ENCODE measurements around the gene PSME4.
"Not testable (repeated sequence)": the region's sequence is repeated elsewhere in the genome, so short reads cannot be mapped to it uniquely, and the experiment has no call there.

PSME4 gene

DNA sequence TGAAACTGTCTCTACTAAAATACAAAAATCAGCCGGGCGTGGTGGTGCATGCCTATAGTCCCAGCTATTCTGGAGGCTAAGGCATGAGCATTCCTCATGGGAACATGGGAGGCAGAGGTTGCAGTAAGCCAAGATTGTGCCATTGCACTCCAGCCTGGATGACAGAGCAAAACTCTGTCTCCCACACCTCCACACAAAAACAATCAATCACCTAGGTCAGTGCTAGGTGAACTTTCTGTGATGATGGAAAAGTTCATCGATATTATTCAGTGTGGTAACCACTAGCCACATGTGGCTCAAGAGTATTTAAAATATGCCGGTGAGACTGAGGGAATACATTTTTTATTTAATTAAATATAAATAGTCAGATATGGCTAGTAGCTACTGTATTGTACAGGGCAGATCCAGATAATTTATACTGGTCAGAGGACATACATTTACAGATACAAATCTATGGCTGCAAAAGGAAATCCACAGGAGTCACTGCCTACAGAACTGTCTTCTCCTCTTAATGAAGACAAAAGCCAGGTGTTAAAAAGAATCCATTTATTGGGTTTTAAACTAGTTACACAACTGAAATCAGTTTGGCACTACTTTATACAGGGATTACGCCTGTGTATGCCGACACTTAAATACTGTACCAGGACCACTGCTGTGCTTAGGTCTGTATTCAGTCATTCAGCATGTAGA, 107.1 kb downstream of the PSME4 start:
- no peak overlapping the region for H3K4me3 ChIP-seq (ENCODE audit: low read length in 2 of 2)
- no peak overlapping the region for H3K9ac ChIP-seq (ENCODE audit: low read length in 2 of 2)
- no peaks in the 10 kb centered on the region for H3K4me1 ChIP-seq (ENCODE audit: control insufficient read depth, insufficient read depth, low read length)
- H3K27me3 ChIP-seq (ENCODE audit: control insufficient read depth in 1 of 2, insufficient read depth in 2 of 2, low read length in 2 of 2): no peaks in the 10 kb centered on the region
- H3K36me3 ChIP-seq (ENCODE audit: control insufficient read depth in 2 of 2, insufficient read depth in 2 of 2, low read length in 2 of 2): peaks cover 19 to 26% of the 10 kb centered on the region in 2 donors
- H3K9me3 ChIP-seq (ENCODE audit: control insufficient read depth in 2 of 2, low read length in 2 of 2): no peaks in the 10 kb centered on the region
- H3K27ac ChIP-seq (ENCODE audit: low read length): no peak overlapping the region

DNA sequence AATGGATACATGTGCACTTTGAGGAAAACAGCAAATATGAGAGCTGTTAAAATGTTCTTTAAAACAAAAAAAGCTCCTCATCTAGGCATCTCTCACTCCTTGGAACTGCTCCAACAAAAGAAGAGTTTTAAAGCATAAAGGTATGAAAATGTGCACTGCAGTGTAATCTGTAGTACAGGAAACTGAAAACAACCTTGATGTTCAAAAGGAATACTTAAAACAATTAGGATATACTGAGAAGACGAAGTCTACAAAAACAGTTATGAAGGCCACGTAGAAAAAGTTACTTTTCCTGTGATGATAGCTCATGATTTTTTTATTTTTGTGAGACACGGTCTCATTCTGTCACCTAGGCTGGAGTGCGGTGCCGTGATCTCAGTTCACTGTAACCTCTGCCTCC, 109.0 kb downstream of the PSME4 start:
- Histone ChIP-seq H3K27ac (ENCODE audit: low read length) (no peak overlapping the region), H3K4me1 (ENCODE audit: control insufficient read depth, insufficient read depth, low read length) (no peaks in the 10 kb centered on the region), H3K9ac (ENCODE audit: low read length in 2 of 2) (no peak overlapping the region), H3K4me3 (ENCODE audit: low read length in 2 of 2) (no peak overlapping the region), H3K9me3 (ENCODE audit: control insufficient read depth in 2 of 2, low read length in 2 of 2) (no peaks in the 10 kb centered on the region), H3K36me3 (ENCODE audit: control insufficient read depth in 2 of 2, insufficient read depth in 2 of 2, low read length in 2 of 2) (peaks cover 19 to 20% of the 10 kb centered on the region in 2 donors), H3K27me3 (ENCODE audit: control insufficient read depth in 1 of 2, insufficient read depth in 2 of 2, low read length in 2 of 2) (no peaks in the 10 kb centered on the region)

DNA sequence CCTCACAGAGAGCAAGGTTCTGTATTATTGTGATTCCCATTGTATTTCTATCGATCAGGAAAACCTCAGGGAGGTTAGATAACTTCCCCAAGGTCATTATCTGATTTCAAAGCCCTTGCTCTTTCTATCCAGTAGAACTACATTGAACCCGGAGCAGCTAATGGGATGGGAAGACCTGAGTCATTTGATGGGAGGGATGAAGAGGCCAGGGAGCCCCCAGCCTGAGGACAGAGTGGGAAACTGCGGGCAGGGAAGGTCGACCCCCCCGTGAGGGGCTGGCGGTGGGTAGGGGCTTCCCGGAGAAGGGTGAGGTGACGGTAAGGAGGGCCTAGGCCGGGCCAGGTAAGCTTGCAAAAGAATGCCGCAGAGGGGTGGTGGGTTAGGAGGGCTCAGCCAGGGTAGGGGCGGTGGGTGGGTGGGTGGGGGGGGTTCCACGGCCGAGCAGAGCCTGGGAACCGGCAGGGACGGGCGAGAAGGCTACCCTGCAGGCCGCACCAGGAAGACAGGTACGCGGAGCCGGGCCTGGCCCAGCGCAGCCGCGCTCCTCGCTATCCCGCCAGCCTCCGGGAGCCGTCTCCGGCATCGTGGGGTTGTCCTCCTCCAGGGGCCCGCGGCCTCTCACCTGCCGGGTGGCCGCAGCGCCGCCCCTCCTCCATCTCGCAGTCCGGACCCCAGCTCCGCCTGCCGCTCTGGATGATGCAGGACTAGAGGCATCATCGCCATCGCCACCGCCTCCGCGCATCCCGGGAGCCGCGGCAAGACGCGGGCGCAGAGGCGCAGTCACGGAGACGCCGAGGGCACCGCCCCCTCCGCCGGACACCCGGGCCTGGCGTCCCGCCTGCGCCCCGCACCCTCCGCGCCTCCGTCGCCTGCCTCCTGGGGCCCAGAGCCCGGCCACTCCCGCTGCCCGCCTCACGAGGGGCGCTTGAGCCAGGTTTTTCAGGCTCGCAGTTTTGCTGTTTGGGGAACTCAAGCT, 111.3 kb downstream of the PSME4 start, which contains the start of gene GPR75:
Gene GPR75 (minus strand): TSS at position 762 of the 976 bp plus-strand sequence. CDS start 5,211 bp downstream, outside the sequence.
- H3K9ac ChIP-seq (ENCODE audit: low read length in 2 of 2): no peak within 1 kb of the TSS
- H3K4me3 ChIP-seq (ENCODE audit: low read length in 2 of 2): peak within 1 kb of the TSS in 1 of 2 donors; percentile 67
- H3K36me3 ChIP-seq (ENCODE audit: control insufficient read depth in 2 of 2, insufficient read depth in 2 of 2, low read length in 2 of 2): peaks cover 0 to 2% of the 10 kb centered on the region in 2 donors
- no peaks in the 10 kb centered on the region for H3K9me3 ChIP-seq (ENCODE audit: control insufficient read depth in 2 of 2, low read length in 2 of 2)
- H3K27me3 ChIP-seq (ENCODE audit: control insufficient read depth in 1 of 2, insufficient read depth in 2 of 2, low read length in 2 of 2): no peaks in the 10 kb centered on the region
- H3K27ac ChIP-seq (ENCODE audit: low read length): no peak within 1 kb of the TSS
- no peaks in the 10 kb centered on the region for H3K4me1 ChIP-seq (ENCODE audit: control insufficient read depth, insufficient read depth, low read length)

DNA sequence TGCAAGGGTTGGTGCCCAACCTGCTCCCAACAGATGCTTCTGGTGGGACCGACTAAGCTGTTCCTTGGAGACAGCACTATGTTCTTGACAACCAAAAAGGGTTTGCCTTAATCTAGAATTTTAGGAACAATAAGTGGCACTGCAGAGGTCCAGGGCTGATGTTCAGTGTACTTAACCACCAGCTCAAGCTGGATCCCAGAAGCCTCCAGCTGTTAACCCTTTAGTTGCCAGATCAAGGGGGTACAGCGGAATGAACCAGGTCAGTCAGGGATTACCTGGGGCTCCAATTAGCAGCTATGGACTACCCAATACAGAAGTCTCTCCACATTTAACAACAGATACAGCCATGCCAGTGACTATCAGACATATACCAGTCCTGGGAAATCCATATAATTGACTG, 114.5 kb downstream of the PSME4 start:
- Histone ChIP-seq H3K4me3 (ENCODE audit: low read length in 2 of 2) (no peak overlapping the region), H3K27ac (ENCODE audit: low read length) (no peak overlapping the region), H3K9me3 (ENCODE audit: control insufficient read depth in 2 of 2, low read length in 2 of 2) (no peaks in the 10 kb centered on the region), H3K27me3 (ENCODE audit: control insufficient read depth in 1 of 2, insufficient read depth in 2 of 2, low read length in 2 of 2) (no peaks in the 10 kb centered on the region), H3K9ac (ENCODE audit: low read length in 2 of 2) (no peak overlapping the region), H3K4me1 (ENCODE audit: control insufficient read depth, insufficient read depth, low read length) (no peaks in the 10 kb centered on the region), H3K36me3 (ENCODE audit: control insufficient read depth in 2 of 2, insufficient read depth in 2 of 2, low read length in 2 of 2) (peaks cover 6 to 10% of the 10 kb centered on the region in 2 donors)

DNA sequence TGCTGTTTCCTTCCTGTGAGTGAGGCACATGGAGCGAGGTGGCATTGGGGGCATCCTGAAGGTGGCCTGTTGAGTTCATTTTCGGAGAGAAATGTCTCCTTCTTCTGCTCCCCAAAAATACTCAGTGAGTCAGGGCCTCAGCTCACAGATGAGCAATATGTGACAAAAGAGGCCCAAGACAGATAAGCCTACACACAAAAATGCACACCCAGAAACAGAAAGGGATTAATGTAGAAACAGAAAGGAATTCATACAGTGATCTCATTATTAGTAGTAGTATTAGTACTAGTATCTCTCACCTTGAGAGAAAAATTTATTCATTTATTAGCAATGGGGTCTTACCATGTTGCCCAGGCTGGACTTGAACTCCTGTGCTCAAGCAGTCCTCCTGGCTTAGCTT, 116.1 kb downstream of the PSME4 start:
- H3K27ac ChIP-seq (ENCODE audit: low read length): no peak overlapping the region
- H3K4me1 ChIP-seq (ENCODE audit: control insufficient read depth, insufficient read depth, low read length): no peaks in the 10 kb centered on the region
- H3K27me3 ChIP-seq (ENCODE audit: control insufficient read depth in 1 of 2, insufficient read depth in 2 of 2, low read length in 2 of 2): no peaks in the 10 kb centered on the region
- H3K9me3 ChIP-seq (ENCODE audit: control insufficient read depth in 2 of 2, low read length in 2 of 2): no peaks in the 10 kb centered on the region
- no peak overlapping the region for H3K9ac ChIP-seq (ENCODE audit: low read length in 2 of 2)
- no peak overlapping the region for H3K4me3 ChIP-seq (ENCODE audit: low read length in 2 of 2)
- peaks cover 6 to 10% of the 10 kb centered on the region in 2 donors for H3K36me3 ChIP-seq (ENCODE audit: control insufficient read depth in 2 of 2, insufficient read depth in 2 of 2, low read length in 2 of 2)

DNA sequence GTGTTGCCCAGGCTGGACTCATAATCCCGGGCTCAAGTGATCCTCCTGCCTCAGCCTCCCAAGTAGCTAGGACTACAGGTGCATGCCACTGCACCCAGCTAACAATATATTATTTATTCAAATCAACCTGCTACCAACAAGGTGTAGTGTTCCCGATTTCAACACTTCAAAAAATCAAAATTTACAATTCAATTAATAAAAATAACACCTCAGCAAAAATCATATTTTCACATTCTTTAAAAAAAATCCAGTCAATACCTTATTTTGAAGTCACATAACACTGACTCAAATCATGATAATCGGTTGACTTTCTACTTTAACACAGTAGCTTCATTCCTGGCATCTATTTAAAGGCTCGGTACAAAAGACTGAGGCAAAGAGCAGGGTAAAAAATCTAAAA, 118.3 kb downstream of the PSME4 start:
- H3K27ac ChIP-seq (ENCODE audit: low read length): no peak overlapping the region
- H3K36me3 ChIP-seq (ENCODE audit: control insufficient read depth in 2 of 2, insufficient read depth in 2 of 2, low read length in 2 of 2): peaks cover 6 to 10% of the 10 kb centered on the region in 2 donors
- no peaks in the 10 kb centered on the region for H3K4me1 ChIP-seq (ENCODE audit: control insufficient read depth, insufficient read depth, low read length)
- H3K9me3 ChIP-seq (ENCODE audit: control insufficient read depth in 2 of 2, low read length in 2 of 2): no peaks in the 10 kb centered on the region
- H3K9ac ChIP-seq (ENCODE audit: low read length in 2 of 2): no peak overlapping the region
- H3K27me3 ChIP-seq (ENCODE audit: control insufficient read depth in 1 of 2, insufficient read depth in 2 of 2, low read length in 2 of 2): no peaks in the 10 kb centered on the region
- H3K4me3 ChIP-seq (ENCODE audit: low read length in 2 of 2): no peak overlapping the region

DNA sequence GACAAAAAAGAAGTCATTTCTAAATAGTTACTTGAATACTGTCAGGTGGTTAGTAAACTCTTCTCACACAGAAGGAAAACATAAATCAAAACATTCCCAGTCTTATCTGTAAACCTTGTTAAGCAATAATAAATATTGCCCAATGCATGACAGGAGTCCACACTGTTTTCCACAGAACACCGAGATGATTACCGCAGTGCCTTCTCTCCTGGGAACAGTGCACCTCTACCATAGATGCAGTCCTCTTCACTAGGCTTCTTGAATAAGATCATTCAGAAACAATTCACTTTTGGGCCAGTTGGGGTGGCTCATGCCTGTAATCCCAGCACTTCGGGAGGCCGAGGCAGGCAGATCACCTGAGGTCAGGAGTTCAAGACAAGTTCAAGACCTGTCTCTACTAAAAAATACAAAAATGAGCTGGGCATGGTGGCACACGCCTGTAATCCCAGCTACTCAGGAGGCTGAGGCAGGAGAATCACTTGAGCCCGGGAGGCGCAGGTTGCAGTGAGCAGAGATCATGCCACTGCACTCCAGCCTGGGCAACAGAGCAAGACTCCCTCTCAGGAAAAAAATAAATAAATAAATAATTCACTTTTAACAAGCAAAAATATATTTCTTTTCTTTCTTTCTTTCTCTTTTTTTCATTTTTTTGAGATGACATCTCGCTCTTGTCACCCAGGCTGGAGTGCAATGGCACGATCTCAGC, 119.6 kb downstream of the PSME4 start:
- H3K9ac ChIP-seq (ENCODE audit: low read length in 2 of 2); H3K27me3 ChIP-seq (ENCODE audit: control insufficient read depth in 1 of 2, insufficient read depth in 2 of 2, low read length in 2 of 2); H3K4me3 ChIP-seq (ENCODE audit: low read length in 2 of 2); H3K9me3 ChIP-seq (ENCODE audit: control insufficient read depth in 2 of 2, low read length in 2 of 2); H3K27ac ChIP-seq (ENCODE audit: low read length); H3K4me1 ChIP-seq (ENCODE audit: control insufficient read depth, insufficient read depth, low read length): not testable (repeated sequence)
- peaks cover 6 to 10% of the 10 kb centered on the region in 2 donors for H3K36me3 ChIP-seq (ENCODE audit: control insufficient read depth in 2 of 2, insufficient read depth in 2 of 2, low read length in 2 of 2)

DNA sequence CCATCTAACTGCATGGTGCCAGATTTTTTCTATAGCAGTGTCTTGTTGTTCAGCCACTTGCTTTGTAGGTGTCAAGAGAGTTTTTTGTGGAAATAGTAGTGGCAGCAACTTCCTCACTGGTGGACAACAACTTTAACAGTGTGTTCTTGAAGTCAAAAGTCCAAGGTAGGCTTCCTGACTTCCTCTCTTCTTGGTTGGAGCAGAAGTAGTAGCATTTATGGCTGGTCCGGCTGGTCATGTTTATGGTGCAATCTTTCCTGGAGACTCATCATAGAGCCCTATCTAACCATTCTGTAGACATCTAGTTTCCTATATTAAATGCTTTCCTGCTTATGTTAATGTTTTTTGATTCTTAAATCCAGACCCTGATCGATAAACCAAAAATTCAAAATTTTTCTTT, 122.7 kb downstream of the PSME4 start:
- Histone ChIP-seq H3K27me3 (ENCODE audit: control insufficient read depth in 1 of 2, insufficient read depth in 2 of 2, low read length in 2 of 2) (no peaks in the 10 kb centered on the region), H3K36me3 (ENCODE audit: control insufficient read depth in 2 of 2, insufficient read depth in 2 of 2, low read length in 2 of 2) (peaks cover 0 to 2% of the 10 kb centered on the region in 2 donors), H3K9ac (ENCODE audit: low read length in 2 of 2) (no peak overlapping the region), H3K4me3 (ENCODE audit: low read length in 2 of 2) (no peak overlapping the region), H3K27ac (ENCODE audit: low read length) (no peak overlapping the region), H3K4me1 (ENCODE audit: control insufficient read depth, insufficient read depth, low read length) (no peaks in the 10 kb centered on the region), H3K9me3 (ENCODE audit: control insufficient read depth in 2 of 2, low read length in 2 of 2) (no peaks in the 10 kb centered on the region)

DNA sequence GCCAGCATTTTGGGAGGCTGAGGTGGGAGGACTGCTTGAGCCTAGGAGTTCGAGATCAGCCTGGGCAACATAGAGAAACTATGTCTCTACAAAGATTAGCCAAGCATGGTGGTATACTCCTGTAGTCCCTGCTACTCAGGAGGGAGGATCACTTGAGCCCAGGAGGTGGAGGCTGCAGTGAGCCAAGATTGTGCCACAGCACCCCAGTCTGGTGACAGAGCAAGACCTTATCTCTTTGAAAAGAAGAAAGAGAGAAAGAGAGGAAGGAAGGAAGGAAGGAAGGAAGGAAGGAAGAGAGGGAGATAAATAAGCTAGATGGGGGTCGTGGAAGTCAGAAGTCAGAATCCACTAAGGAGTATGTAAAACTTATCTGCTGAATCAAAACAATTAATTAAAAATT, 127.2 kb downstream of the PSME4 start:
- no peaks in the 10 kb centered on the region for H3K4me1 ChIP-seq (ENCODE audit: control insufficient read depth, insufficient read depth, low read length)
- H3K9ac ChIP-seq (ENCODE audit: low read length in 2 of 2): no peak overlapping the region
- no peak overlapping the region for H3K27ac ChIP-seq (ENCODE audit: low read length)
- no peaks in the 10 kb centered on the region for H3K36me3 ChIP-seq (ENCODE audit: control insufficient read depth in 2 of 2, insufficient read depth in 2 of 2, low read length in 2 of 2)
- H3K9me3 ChIP-seq (ENCODE audit: control insufficient read depth in 2 of 2, low read length in 2 of 2): no peaks in the 10 kb centered on the region
- H3K27me3 ChIP-seq (ENCODE audit: control insufficient read depth in 1 of 2, insufficient read depth in 2 of 2, low read length in 2 of 2): no peaks in the 10 kb centered on the region
- no peak overlapping the region for H3K4me3 ChIP-seq (ENCODE audit: low read length in 2 of 2)

DNA sequence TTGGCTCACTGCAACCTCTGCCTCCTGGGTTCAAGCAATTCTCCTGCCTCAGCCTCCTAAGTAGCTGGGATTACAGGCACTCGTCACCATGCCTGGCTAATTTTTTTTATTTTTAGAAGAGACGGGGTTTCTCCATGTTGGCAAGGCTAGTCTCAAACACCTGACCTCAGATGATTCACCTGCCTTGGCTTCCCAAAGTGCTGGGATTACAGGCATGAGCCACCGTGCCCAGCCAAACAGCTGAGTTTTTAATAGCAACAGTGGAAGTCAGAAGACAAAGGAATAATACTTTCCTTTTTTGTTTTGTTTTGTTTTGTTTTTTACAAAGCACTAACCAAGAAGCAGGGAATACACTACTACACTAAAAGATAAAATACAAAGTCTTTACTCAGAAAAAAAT, 127.9 kb downstream of the PSME4 start:
- peaks cover 0 to under 1% of the 10 kb centered on the region in 2 donors for H3K36me3 ChIP-seq (ENCODE audit: control insufficient read depth in 2 of 2, insufficient read depth in 2 of 2, low read length in 2 of 2)
- no peaks in the 10 kb centered on the region for H3K9me3 ChIP-seq (ENCODE audit: control insufficient read depth in 2 of 2, low read length in 2 of 2)
- no peak overlapping the region for H3K27ac ChIP-seq (ENCODE audit: low read length)
- no peak overlapping the region for H3K4me3 ChIP-seq (ENCODE audit: low read length in 2 of 2)
- no peaks in the 10 kb centered on the region for H3K27me3 ChIP-seq (ENCODE audit: control insufficient read depth in 1 of 2, insufficient read depth in 2 of 2, low read length in 2 of 2)
- no peaks in the 10 kb centered on the region for H3K4me1 ChIP-seq (ENCODE audit: control insufficient read depth, insufficient read depth, low read length)
- no peak overlapping the region for H3K9ac ChIP-seq (ENCODE audit: low read length in 2 of 2)

All from stomach smooth muscle (tissue), 2 donors.